Ishikawa (cell line): ENCODE measurements around the gene TTC3.

Experiments
- EGR1 ChIP-seq: IDR thresholded peaks from 2 replicates; pipeline ENCODE4 v1.6.1; 2012
- EP300 ChIP-seq: IDR thresholded peaks from 2 replicates; pipeline ENCODE4 v1.6.1; 2012; ENCODE audit warnings: borderline replicate concordance
- MAX ChIP-seq: IDR thresholded peaks from 2 replicates; pipeline ENCODE4 v1.6.1; 2012
- NFIC ChIP-seq: IDR thresholded peaks from 2 replicates; pipeline ENCODE4 v1.6.1; 2012
- RAD21 ChIP-seq: IDR thresholded peaks from 2 replicates; pipeline ENCODE4 v1.6.1; 2012; ENCODE audit warnings: low read depth
- REST ChIP-seq: IDR thresholded peaks from 2 replicates; pipeline ENCODE4 v1.6.1; 2012; ENCODE audit warnings: low read depth, mild to moderate bottlenecking
- ZBTB7A ChIP-seq: IDR thresholded peaks from 2 replicates; pipeline ENCODE4 v1.6.1; 2012; ENCODE audit warnings: low read depth

- TF ChIP-seq RAD21 (no peak), EGR1 (no peak), EP300 (no peak), REST (no peak), MAX (no peak), NFIC (no peak), ZBTB7A (no peak)
Measured at GRCh38 chr21:37076087-37076850, 3.2 kb downstream of the TTC3 start.
